Measurements from ENCODE around the gene HOXB8.

The HOXB8 gene

DNA sequence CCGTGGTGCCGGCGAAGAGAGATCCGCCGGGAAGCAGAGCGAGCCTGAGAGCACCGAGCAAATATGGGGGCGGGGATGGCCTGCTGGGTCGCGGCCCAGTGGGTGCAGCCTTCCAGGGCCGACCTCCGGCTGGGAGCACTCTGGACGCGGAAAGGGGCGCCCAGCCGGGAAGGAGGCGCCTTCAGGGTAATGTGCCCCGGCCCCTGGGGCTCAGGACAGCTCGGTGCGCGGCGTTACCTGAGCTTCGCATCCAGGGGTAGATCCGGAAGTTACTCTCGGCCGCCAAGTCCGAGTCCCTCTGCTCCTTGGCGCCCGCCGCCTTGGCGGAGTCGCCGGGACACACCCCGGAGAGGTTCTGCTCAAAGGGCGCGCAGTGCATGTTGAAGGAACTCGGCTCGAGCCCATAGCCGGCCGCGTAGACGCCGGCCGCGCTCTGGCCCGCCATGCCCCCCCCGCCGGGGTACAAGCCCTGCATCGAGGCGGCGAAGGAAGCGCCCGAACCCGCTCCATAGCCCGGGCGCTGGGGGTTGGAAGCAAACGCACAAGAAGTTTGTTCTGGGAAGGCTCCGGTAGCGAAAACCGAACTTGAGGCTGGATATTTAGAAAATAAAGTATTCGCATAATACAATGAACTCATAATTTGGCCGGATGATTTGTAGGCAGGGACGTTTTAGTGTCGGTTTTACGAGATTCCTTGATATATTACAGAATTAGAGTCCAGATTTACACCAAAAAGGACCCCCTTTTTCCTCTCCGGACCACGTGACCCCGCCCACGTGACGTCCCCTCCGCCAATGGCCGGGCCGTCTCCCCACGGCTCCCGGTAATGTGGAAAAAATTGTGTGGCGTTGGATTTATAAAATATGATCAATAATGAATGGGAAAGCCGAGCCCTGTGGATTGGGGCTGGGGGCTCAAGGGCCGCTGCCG is 4.5 kb downstream of the HOXB8 start, which contains the start of gene HOXB7:
TSS of gene HOXB7 (minus strand) at position 736 of the 930 bp plus-strand sequence. CDS start at position 637, 99 bp downstream.
- DNase-seq = peak; percentile 44

DNA sequence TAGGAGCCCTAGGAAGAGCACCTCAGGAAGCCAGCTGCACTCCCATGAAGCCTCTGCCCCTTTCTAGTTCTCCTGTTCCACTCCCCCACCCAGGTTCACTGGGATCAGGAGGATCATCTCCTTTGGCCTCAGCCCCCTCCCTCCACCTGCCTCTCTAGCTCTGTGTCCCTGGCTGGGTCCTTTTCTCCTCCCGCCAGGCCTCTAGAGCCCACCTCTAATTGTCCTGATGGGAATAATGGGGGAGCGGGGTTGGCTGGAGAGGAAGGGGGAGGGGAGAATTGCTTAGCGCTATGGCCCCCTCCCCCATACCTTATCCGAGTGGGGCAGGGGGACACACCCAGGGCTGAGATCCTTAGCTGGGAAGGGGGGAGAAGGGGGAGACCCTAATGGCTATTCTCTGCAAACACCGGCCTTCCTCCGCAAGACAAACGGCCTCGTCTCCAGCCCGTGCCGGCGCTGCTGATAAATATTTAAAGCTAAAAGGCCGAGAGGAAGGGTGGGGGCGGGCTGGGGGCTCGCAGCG is 5.3 kb downstream of the HOXB8 start:
- DNase-seq = no peak

GRCh38 chr17:48609033-48609432 is 6.1 kb downstream of the HOXB8 start:
- no peak for DNase-seq

DNA sequence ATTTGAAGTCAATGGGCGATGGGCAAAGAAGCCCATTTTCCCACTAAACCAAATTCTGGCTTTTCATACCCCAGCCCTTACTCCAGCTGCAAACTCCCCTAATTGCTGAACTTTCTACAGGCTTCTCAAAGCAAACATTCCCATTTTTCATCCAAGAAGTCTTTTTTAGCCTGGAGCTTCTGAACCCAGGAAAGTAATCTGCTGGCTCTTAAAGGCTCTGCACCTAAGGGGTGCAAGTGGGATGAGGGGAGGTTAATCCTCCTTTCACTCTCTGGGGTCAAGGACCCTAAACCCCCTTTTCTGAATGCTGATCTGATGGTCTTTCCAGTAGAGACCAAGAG is 6.6 kb downstream of the HOXB8 start:
- no peak for DNase-seq

- DNase-seq = no peak
These were observed 8.0 kb downstream of the HOXB8 start for GRCh38 chr17:48606892-48607614.

DNA sequence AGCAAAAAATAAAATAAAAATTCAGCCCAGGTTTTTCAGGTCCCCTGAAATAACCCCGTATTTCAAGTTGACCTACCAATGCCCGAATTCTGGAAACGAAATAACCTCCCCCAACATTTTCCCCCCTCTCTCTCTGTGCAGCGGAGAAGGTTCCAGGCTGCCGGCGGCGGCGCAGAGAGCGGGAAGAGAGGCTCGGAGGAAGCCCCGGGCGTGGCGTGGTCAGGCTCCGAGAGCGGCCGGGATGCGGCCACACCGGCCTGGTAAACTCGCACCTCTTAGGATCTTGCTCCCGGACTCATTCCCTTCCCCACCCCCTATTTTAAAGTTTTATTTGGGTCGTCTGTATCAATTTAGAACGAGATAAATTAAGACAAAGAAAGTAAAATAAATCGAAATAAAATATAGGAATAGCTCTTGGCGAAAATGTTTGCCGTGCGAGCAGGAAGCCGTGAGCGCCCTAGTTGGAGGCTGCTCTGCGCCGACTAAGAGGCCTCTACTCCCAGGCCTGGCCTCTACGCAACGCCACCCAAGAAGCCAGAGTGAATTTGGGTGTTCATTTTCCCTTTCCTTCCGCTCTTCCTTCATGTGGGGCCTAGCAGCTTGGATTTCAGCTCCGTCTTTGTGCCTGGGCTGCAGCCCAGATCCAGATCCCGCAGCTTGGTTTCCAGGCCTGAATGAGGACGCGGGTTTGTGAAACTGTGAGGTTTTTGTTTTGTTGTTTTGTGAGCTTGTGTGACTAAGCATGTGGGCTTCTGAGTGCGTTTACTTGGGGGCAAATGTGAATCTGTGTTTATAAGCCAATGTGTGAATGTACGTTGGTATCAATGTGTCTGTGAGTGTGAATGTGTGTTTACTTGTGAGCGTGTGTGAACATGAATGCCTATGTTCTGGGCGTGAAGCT is 8.9 kb downstream of the HOXB8 start:
- DNase-seq = no peak

- DNase-seq = no peak
These were observed 9.6 kb downstream of the HOXB8 start for GRCh38 chr17:48605409-48605919.

DNA sequence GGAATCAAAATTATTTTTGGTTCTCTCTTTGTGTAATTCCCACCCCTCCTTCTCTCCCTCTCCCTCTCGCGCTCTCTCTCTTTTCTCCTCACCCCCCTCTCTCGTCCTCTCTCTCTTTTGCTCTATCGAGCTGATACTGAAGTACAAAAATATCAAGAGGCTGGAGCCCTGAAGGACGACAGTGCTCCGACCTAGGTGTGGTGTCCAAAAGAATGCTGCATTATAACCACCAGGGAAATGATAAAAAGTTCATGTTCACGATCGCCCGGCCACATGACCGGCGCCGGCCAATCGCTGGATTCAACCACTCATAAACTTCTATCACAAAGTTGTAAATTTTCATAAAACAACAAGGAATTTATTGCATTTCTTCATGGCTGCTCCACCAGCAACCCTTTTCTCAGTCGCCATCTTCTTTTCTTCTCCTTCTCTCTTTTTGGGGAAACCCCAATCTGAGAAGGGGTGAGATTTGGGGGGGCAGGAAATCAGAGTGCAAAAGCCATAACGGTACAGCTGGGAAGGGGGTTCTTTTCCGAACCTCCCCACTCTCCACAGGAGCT is 10.2 kb downstream of the HOXB8 start, which contains the start of gene HOXB6:
TSS of gene HOXB6 (minus strand) at position 217 of the 560 bp plus-strand sequence. CDS start 6,836 bp downstream, outside the sequence.
- no peak for DNase-seq

DNA sequence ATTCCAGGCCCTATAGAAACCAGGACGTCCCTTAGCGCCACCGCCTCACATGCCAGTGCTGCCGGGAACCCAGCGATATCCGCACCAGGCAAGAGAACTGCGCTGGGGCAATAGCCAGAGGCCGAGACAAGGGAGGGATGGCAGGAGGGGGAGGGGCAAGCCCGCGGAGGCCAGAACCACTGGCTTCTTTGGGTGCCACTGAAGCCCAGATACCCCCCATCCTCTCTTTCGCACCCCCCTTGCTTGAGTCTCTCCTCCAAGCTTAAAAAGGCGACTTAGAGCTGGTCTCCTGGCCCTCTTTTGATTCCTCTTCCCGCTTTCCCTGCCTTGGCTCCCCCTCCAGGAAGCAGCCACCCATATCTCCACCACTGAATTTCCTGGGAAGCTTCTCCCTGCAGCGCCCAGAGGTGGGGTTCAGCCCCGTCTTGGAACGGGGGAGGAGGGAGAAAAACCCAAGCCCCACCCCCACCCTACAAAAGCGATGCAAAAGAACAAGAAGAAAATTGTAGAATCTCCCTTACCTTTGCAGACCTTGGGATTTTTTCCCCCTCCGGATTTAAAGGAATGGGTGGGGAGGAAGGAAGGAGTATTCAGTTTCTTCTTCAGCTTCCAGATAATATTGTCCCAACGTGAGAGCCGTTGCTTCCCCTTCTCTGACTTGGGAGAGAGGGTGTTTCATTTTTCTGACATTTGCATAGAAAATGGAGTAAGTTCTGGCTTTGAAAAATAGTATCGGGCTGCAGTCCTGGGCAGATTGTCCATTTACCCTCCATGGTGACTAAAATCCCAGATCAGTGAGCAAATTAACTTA is 10.9 kb downstream of the HOXB8 start:
- DNase-seq = no peak

DNA sequence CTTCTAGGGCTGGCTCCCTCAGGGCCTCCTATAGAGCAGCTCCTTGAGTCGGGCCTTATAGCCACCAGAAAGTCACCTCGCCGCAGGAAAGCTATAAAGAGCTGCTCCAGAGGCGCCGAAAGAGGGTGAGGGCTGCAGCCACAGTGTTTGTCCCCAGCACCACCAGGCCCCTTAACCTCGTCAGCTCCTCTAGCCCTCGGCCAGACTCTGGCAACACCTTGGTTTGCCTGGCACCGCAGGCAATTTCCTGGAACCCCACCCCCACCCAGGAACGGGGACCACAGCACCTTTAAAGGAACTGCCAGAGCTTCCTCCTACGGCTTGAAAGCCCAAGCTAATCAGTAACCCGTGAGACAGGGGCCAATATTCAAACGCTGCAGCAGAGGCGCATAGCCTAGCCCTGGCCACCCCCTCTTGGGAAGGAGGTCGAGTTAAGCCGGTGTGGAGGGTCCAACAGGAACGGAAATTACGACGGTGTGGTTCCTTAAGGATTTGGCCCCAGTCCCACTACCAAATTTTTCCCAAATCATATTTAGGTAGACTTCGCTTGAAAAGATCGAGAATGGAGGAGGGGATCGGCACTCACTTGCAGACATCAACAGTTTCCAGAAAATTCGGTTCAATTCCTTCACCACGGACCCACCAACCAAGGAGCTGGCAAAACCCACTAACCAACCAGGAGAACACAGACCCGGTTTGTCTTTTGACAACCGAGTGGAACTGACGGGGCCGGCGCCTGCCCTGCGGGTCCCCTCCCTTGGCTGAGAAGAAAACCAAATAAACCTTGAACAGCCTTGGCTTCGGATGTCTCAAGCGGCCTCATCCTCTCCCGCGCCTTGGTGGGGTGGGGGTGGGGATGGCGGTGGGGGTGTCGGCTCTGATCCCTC is 13.3 kb downstream of the HOXB8 start:
- DNase-seq = no peak

GRCh38 chr17:48601207-48601538 is 13.9 kb downstream of the HOXB8 start:
- DNase-seq = no peak

- no peak for DNase-seq
These were observed 14.6 kb downstream of the HOXB8 start for GRCh38 chr17:48600244-48601098.

GRCh38 chr17:48599354-48599753 is 15.7 kb downstream of the HOXB8 start:
- no peak for DNase-seq

DNA sequence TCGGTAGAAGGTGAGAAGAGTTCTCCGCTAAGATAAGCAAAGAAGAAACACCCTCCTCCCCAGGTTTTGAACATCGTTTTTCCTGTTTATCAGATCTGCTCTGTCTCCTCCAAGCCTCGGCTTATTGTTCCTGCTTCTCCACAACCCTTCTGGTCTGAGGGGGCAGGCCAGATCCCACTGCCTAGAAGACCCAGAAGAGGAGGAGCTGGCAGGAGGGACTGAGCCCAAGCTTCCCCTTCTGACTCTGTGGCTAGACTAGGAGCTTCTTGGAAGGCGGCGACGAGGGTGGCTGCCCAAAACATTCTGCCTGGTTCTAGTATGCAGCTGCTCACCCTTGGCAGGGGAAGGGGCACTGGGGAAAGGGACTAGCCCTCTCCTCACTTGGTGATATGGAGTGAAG is 16.4 kb downstream of the HOXB8 start:
- DNase-seq = no peak

DNA sequence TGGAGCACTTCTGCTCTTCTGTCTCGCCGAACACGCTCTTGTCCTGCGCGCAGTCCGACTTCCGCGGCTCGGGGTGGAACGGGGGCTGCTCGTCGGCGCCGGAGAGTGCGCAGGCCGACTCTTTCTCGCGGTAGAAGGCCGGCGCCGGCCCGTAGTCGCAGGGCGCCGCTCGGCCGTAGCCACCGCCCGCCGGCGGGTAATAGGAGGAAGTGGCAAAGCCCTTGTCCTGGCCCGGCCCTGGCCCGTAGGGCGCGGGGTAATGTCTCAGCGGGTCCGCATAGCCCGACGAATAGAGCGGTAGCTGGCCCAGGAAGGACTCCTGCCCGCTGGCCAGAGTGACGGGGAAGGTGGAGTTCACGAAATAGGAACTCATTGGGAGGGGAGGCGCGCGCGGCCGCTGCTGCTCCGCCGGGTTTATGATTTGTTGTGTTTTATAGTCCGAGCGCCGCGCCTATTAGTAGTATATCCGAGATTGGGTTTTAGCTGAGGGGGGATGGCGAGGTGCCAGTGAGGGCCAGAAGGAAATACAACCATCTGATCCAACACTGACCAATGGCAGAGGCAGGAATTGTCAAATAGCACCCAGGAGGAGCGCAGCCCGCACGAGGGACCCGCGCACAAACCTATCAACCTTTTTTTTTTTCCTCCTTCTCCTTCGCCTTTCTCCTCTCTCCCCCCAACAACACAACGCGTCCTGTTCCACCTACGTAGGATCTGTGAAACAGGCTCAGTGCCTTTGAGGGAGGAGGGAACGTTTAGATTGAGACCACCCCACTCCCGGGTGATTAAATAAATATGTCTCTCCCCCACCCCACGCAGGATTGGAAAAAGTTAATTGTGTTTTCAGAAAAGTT is 17.1 kb downstream of the HOXB8 start:
- peak; percentile 37 for DNase-seq

DNA sequence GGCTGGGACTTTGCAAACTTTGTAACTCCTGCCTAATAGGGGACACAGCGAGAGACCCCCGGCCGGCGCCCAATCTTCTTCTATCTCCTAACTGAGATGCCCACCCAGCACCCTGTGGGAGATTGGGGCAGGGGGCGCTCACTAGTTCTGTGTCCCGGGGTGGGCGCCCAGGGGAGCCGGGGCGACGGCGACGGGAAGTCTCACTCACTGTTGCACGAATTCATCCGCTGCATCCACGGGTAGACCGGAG is 17.6 kb downstream of the HOXB8 start:
- no peak for DNase-seq

GRCh38 chr17:48596735-48597527 is 18.2 kb downstream of the HOXB8 start:
- no peak for DNase-seq
